HepG2 (cell line): ENCODE measurements around the gene CBLC. TPM values are rescaled to one million over a fixed set of nuclear protein-coding genes. Genes with fewer than 3 reads are reported as not detected.

Source experiments
- KMT2A ChIP-seq: sonication (generic); formaldehyde crosslinking; IDR thresholded peaks from 2 replicates; pipeline ENCODE4 v1.4.0; 2020; ENCODE audit warnings: missing genetic modification reagents
- NFATC3 ChIP-seq: sonication (generic); formaldehyde crosslinking; IDR thresholded peaks from 2 replicates; pipeline ENCODE4 v1.5.1; 2020; ENCODE audit warnings: mild to moderate bottlenecking, missing genetic modification reagents
- SYNCRIP ChIP-seq: fragments of 200-400 bp; formaldehyde crosslinking; IDR thresholded peaks from 2 replicates; pipeline ENCODE4 v1.6.1; 2018; ENCODE audit warnings: mild to moderate bottlenecking, low read depth, low read length; ENCODE audit not compliant: insufficient read depth
- ZBTB40 ChIP-seq, 2 experiments: fragments of 450-650 bp in 1 of 2; sonication (generic) in 1 of 2; formaldehyde crosslinking in 1 of 2; IDR thresholded peaks; 2 replicates each; pipeline versions ENCODE4 v1.6.1 to v1.8.0; 2016 to 2022; ENCODE audit warnings: antibody characterized with exemption in 1 of 2, mild to moderate bottlenecking in 1 of 2, missing genetic modification reagents in 1 of 2
- ZNF121 ChIP-seq: sonication (generic); formaldehyde crosslinking; IDR thresholded peaks from 2 replicates; pipeline ENCODE4 v1.5.0; 2020; ENCODE audit warnings: mild to moderate bottlenecking, missing genetic modification reagents
- polyA plus RNA-seq, 8 experiments: library from polyadenylated mRNA; depleted of rRNA in 3 of 8; stranded (reverse) in 7 of 8; unstranded in 1 of 8; fragments of >200 nt; fragmentation: Illumina TruSeq in 4 of 8; extraction: Trizol in 4 of 8; gene quantifications; 2 replicates each; pipeline versions ENCODE4 v1.2.1 to v1.2.3, GENCODE V29; 2011 to 2016; ENCODE audit warnings: low read depth in 4 of 8, missing spikeins in 1 of 8, mixed read lengths in 1 of 8; ENCODE audit not compliant: insufficient read depth in 1 of 8
- total RNA-seq, 5 experiments: library from RNA; depleted of rRNA; stranded (reverse); fragments of >200 nt; fragmentation: Illumina TruSeq; extraction: Trizol; gene quantifications; 2 replicates each; pipeline ENCODE4 v1.2.3, GENCODE V29; 2016; ENCODE audit warnings: low read depth in 1 of 5
- TF ChIP-seq, protein P1 (sequence below): sonication (generic); formaldehyde crosslinking; IDR thresholded peaks from 2 replicates; pipeline ENCODE4 v1.4.0; 2020; ENCODE audit warnings: mild to moderate bottlenecking, missing genetic modification reagents
- TF ChIP-seq, protein P2 (sequence below): sonication (generic); formaldehyde crosslinking; IDR thresholded peaks from 2 replicates; pipeline ENCODE4 v1.4.0; 2020; ENCODE audit warnings: mild to moderate bottlenecking, missing genetic modification reagents
- TF ChIP-seq, protein P3 (sequence below): sonication (generic); formaldehyde crosslinking; IDR thresholded peaks from 2 replicates; pipeline ENCODE4 v1.4.0; 2020; ENCODE audit warnings: mild to moderate bottlenecking, missing genetic modification reagents

CBLC gene
- total and polyA plus RNA-seq, 2 of the 13 experiments (the other 11 are each of a cell fraction or from before 2014, with no cell fraction given): 1.8 to 2.6 TPM

DNA sequence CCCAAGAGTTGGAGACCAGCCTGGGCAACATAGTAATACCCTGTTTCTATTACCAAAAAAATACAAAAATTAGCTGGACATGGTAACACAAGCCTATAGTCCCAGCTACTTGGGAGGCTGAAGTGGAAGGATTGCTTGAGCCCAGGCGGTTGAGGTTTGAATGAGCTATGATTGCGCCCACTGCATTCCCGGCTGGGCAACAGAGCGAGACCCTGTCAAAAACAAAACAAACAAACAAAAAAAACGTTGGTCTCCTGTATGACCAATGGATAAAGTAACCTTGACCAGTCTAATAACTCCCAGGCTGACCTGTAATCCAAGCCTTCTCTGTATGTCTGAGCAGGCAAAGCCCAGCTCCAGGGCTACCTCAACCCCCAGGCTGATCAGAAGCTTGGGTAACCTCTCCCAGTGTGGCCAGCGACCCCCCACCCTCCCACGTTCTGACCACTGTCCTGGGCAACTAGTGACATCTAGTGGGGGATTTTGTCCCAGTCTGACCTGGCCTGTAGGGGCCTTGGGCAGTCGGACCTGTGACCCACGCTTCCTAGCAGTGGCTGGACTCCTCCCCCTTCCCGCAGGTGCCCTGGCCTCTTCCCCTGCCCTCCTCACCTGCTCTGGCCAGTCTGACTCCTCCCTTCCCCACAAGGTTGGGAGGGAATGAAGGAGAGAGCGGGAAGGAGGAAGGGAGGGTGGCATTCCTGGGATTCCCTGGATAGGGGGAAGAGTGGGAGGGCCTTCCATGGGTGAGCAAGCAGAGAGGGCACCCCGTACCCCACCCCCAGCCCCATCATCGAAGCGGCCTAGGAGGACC is 30.2 kb downstream of the CBLC start (continued):
- TF ChIP-seq, protein P1, sequence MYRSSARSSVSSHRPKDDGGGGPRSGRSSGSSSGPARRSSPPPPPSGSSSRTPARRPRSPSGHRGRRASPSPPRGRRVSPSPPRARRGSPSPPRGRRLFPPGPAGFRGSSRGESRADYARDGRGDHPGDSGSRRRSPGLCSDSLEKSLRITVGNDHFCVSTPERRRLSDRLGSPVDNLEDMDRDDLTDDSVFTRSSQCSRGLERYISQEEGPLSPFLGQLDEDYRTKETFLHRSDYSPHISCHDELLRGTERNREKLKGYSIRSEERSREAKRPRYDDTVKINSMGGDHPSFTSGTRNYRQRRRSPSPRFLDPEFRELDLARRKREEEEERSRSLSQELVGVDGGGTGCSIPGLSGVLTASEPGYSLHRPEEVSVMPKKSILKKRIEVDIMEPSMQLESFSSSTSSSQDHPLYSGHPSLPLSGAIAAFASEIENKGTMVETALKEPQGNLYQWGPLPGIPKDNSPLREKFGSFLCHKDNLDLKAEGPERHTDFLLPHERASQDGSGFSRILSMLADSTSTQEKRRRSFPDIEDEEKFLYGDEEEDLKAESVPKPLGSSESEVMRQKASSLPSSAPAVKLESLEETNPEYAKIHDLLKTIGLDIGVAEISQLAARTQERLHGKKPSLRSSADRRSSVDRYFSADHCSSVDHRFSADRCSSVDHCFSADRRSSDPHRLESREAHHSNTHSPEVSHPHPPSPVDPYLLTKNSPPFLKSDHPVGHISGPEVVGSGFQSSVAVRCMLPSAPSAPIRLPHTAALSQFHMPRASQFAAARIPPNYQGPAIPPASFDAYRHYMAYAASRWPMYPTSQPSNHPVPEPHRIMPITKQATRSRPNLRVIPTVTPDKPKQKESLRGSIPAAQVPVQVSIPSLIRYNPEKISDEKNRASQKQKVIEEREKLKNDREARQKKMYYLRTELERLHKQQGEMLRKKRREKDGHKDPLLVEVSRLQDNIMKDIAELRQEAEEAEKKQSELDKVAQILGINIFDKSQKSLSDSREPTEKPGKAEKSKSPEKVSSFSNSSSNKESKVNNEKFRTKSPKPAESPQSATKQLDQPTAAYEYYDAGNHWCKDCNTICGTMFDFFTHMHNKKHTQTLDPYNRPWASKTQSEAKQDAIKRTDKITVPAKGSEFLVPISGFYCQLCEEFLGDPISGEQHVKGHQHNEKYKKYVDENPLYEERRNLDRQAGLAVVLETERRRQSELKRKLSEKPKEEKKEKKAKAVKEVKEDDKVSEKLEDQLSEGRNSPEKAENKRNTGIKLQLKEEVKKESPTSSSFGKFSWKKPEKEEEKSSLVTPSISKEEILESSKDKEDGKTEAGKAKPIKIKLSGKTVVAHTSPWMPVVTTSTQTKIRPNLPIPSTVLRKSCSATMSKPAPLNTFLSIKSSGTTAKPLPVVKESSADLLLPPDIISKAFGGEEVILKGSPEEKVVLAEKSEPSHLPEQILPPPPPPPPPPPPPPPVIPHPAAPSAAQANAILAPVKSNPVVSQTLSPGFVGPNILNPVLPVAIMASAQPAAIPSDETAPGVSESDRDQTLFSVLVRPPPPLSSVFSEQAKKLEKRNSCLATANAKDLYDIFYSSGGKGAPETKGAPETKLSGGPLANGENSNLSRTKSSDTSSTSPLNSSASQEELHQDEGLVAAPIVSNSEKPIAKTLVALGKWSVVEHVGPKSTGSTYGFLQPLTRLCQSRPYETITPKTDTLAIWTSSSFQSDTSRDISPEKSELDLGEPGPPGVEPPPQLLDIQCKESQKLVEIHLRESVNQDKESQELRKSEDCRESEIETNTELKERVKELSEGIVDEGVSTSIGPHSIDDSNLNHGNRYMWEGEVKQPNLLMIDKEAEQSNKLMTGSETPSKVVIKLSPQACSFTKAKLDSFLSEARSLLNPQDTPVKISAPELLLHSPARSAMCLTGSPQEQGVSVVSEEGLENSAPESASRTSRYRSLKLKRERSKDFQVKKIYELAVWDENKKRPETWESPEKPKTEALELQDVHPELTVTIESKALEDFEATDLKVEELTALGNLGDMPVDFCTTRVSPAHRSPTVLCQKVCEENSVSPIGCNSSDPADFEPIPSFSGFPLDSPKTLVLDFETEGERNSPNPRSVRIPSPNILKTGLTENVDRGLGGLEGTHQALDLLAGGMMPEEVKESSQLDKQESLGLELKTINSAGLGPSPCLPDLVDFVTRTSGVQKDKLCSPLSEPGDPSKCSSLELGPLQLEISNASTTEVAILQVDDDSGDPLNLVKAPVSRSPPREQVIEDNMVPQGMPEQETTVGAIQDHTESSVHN (CRISPR knock-in tag): no peak
- TF ChIP-seq SYNCRIP (no peak), ZBTB40 (IDR thresholded peaks at IDR 0.05) (no peak), ZBTB40 (CRISPR knock-in tag; IDR thresholded peaks at IDR 0.05) (0 out of 2 replicates have a peak, but pooled peaks have one; percentile 40), ZNF121 (peak; percentile 98), KMT2A (CRISPR knock-in tag) (no peak), NFATC3 (no peak)
- TF ChIP-seq, protein P2, sequence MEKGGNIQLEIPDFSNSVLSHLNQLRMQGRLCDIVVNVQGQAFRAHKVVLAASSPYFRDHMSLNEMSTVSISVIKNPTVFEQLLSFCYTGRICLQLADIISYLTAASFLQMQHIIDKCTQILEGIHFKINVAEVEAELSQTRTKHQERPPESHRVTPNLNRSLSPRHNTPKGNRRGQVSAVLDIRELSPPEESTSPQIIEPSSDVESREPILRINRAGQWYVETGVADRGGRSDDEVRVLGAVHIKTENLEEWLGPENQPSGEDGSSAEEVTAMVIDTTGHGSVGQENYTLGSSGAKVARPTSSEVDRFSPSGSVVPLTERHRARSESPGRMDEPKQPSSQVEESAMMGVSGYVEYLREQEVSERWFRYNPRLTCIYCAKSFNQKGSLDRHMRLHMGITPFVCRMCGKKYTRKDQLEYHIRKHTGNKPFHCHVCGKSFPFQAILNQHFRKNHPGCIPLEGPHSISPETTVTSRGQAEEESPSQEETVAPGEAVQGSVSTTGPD: no peak
- TF ChIP-seq, protein P3, sequence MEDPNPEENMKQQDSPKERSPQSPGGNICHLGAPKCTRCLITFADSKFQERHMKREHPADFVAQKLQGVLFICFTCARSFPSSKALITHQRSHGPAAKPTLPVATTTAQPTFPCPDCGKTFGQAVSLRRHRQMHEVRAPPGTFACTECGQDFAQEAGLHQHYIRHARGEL (CRISPR knock-in tag): no peak
